ENCODE results near the gene APOL3.

DNA sequence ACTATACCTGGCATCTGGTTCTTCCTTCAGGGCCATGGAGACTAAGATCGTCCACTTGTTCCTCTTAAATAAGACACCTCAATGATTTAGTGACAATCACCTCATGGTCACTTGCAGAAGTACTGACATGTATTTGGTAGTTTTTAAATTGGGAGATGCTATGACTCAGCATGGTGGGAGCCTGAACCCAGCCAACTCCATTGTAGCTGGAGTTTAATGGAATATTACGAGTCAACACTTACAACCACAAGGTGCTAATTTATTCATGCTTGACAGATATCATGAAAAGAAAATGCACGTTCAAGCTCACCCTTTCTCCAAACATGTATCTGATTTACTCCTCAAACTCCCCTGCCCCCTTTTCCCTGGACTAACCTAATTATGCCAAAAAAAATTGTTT lies 16.6 kb upstream of the APOL3 start:
- TF ChIP-seq POLR2A (IDR thresholded peaks at IDR 0.05) (no peak), CTCF (IDR thresholded peaks at IDR 0.05) (no peak)

Measured in adrenal gland (tissue), 5 donors.